Activated T-cell treated with anti-CD3 and anti-CD28 coated beads, Interleukin-2, amount 50 U/mL, for 4 hours (primary cell): ENCODE measurements around the gene NACC2. TPM values are rescaled to one million over a fixed set of nuclear protein-coding genes. Genes with fewer than 3 reads are reported as not detected.
A peak's percentile ranks its signal among the peaks of the same experiment; 100 is the strongest.

Experiments
- ATAC-seq, 2 donors: fragments of 200-7000 bp; cut with Tn5 transposase; one replicate each; pipeline ENCODE4 v1.10.0; 2021
- DNase-seq: peaks from one replicate; pipeline ENCODE4 v3.0.0-alpha.2; 2020
- H3K27me3 Mint-ChIP-seq: one replicate; pipeline ENCODE4 v1.8.0; 2021; ENCODE audit warnings: low read depth, mixed read lengths
- H3K36me3 Mint-ChIP-seq: one replicate; pipeline ENCODE4 v1.8.0; 2022; ENCODE audit warnings: mixed read lengths; ENCODE audit not compliant: insufficient read depth
- H3K4me1 Mint-ChIP-seq: one replicate; pipeline ENCODE4 v1.8.0; 2021; ENCODE audit warnings: low read depth, mixed read lengths
- H3K4me3 Mint-ChIP-seq: one replicate; pipeline ENCODE4 v1.8.0; 2021; ENCODE audit warnings: mild to moderate bottlenecking, moderate library complexity, mixed read lengths
- H3K9me3 Mint-ChIP-seq: one replicate; pipeline ENCODE4 v1.8.0; 2021; ENCODE audit warnings: mixed read lengths
- total RNA-seq, 3 donors: library from RNA; stranded (reverse); gene quantifications; one replicate each; pipeline ENCODE4 v1.2.1, GENCODE V29; 2021

NACC2 gene, protein sequence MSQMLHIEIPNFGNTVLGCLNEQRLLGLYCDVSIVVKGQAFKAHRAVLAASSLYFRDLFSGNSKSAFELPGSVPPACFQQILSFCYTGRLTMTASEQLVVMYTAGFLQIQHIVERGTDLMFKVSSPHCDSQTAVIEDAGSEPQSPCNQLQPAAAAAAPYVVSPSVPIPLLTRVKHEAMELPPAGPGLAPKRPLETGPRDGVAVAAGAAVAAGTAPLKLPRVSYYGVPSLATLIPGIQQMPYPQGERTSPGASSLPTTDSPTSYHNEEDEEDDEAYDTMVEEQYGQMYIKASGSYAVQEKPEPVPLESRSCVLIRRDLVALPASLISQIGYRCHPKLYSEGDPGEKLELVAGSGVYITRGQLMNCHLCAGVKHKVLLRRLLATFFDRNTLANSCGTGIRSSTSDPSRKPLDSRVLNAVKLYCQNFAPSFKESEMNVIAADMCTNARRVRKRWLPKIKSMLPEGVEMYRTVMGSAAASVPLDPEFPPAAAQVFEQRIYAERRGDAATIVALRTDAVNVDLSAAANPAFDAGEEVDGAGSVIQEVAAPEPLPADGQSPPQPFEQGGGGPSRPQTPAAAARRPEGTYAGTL
- total RNA-seq = 1 to 10 TPM; 5.9 to 6.2 (median 6.0) TPM

DNA sequence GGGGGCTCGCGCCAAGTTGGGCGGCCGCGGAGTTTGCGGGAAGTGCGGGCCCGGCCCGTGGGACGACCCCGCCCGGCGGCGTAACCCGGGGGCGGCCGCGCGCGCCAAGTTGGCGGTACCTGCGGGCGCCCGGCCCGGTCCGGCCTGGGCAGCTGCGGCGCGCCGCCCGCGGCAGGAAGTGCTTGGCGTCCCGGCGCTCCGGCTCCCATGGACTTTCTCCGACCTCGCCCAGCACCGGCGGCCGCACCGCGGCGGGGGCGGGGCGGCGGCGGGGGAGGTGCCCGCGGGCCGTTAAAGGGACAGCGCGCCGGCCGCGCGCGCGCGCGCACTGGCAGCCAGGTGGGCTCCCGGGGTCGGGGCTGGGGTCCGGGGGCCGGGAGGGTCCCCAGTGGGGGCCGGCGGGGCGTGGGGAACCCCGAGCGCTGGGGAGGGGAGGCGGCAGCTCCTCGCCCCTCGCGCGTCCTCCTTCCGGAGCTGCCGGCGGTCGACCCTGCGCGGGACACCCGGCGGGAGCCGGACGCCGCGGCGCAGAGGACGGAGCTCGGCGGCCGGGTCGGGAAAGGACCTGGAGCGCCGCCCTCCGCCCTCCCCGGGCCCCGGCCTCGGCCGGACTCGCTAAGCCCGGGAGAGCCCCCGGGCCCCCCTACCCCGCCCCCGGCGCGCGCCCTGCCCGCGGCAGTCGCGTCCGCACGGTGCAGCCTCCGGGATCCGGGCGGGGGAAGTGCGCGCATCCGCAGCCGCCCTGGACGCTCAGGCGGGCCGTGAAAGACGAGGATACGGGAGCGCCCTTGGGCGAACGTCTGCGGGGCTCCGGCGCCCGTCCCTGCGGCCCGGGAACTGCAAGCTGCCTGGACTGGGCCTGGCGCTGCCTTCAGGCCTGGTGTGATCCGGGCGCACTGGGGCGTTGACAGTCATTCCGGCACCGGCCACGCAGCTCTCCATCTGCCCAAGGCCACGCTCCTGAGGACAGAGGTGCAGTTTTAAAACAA lies at the start of gene NACC2:
NACC2 (minus strand) TSS at position 220 of the 989 bp plus-strand sequence. CDS start 44,768 bp downstream, outside the sequence.
- ATAC-seq (peak; percentile 49 to 60), DNase-seq (no peak)
- H3K4me1 Mint-ChIP-seq = peaks cover 16% of the 10 kb centered on the region
- no peaks in the 10 kb centered on the region for H3K9me3 Mint-ChIP-seq
- peak within 1 kb of the TSS; percentile 78 for H3K4me3 Mint-ChIP-seq
- H3K27me3 Mint-ChIP-seq = peaks cover 1% of the 10 kb centered on the region
- H3K36me3 Mint-ChIP-seq = no peaks in the 10 kb centered on the region

DNA sequence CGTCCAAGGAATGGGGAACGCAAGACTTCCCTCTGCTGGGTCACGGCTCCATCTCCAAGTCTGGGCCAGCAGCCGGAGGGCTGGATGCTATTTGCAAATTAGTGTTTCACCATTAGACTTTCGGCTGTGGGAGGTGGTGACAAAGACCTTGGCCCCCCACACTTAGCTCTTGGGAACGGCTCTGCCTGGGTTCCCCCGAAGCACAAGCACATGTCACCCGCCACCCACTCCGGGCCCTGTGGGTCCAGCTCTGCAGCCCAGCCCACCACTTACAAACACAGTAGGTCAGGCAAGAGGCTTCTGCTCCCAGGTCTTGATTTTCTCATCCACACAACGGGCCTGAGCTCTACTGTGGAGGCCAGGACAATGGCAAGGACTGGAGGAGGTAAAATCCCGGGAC lies 49.4 kb upstream of the NACC2 start:
- Mint-ChIP-seq H3K9me3 (no peaks in the 10 kb centered on the region), H3K36me3 (no peaks in the 10 kb centered on the region), H3K4me1 (no peaks in the 10 kb centered on the region), H3K27me3 (peaks cover 18% of the 10 kb centered on the region), H3K4me3 (no peak overlapping the region)
- no peak for ATAC-seq
- DNase-seq = no peak

- DNase-seq (no peak), ATAC-seq (no peak)
- no peaks in the 10 kb centered on the region for H3K36me3 Mint-ChIP-seq
- H3K27me3 Mint-ChIP-seq = peaks cover 20% of the 10 kb centered on the region
- H3K4me1 Mint-ChIP-seq = no peaks in the 10 kb centered on the region
- no peak overlapping the region for H3K4me3 Mint-ChIP-seq
- H3K9me3 Mint-ChIP-seq = no peaks in the 10 kb centered on the region
These were observed 48.3 kb upstream of the NACC2 start for GRCh38 chr9:136143215-136144001.

DNA sequence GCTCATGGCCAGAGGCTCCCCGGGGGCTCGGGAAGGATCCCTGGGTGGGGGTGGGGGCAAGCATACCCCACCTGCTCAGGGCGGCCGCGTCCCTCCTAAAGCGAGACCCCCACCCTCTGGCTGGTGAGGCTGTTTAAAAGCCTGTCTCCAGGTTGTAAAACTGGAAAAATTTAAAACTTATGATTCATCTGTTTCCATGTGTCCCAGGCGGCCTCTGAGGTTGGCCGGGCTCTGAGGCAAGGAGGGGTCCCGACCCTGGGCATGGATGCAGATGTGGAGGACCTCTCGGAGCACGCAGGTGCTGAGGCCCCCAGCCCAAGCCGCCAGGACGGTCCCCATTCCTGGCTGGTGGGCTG lies 47.7 kb upstream of the NACC2 start:
- ATAC-seq = no peak
- peaks cover 20% of the 10 kb centered on the region for H3K27me3 Mint-ChIP-seq
- no peaks in the 10 kb centered on the region for H3K36me3 Mint-ChIP-seq
- no peak for DNase-seq
- H3K9me3 Mint-ChIP-seq = no peaks in the 10 kb centered on the region
- H3K4me1 Mint-ChIP-seq = no peaks in the 10 kb centered on the region
- no peak overlapping the region for H3K4me3 Mint-ChIP-seq

DNA sequence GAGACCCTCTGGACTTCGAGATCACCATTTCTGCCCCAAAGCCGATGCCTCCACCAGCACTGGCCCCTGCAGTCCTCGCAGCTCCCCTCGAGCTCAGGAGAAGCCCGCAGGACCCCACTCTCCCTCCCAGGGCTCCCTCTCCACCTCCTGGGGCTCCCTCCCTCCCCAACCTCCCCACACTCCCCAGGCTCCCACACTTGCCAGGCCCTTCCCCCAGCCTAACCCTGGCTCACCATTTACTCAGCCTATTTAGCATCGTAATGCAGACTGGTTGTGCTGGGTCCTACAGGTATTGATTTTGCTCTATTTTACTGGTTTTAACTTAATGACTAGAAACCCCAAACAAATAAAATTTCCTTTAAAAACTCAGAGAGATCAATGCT lies 47.3 kb upstream of the NACC2 start:
- no peaks in the 10 kb centered on the region for H3K9me3 Mint-ChIP-seq
- no peak for ATAC-seq
- DNase-seq = no peak
- no peaks in the 10 kb centered on the region for H3K4me1 Mint-ChIP-seq
- H3K36me3 Mint-ChIP-seq = no peaks in the 10 kb centered on the region
- no peak overlapping the region for H3K4me3 Mint-ChIP-seq
- peaks cover 21% of the 10 kb centered on the region for H3K27me3 Mint-ChIP-seq

DNA sequence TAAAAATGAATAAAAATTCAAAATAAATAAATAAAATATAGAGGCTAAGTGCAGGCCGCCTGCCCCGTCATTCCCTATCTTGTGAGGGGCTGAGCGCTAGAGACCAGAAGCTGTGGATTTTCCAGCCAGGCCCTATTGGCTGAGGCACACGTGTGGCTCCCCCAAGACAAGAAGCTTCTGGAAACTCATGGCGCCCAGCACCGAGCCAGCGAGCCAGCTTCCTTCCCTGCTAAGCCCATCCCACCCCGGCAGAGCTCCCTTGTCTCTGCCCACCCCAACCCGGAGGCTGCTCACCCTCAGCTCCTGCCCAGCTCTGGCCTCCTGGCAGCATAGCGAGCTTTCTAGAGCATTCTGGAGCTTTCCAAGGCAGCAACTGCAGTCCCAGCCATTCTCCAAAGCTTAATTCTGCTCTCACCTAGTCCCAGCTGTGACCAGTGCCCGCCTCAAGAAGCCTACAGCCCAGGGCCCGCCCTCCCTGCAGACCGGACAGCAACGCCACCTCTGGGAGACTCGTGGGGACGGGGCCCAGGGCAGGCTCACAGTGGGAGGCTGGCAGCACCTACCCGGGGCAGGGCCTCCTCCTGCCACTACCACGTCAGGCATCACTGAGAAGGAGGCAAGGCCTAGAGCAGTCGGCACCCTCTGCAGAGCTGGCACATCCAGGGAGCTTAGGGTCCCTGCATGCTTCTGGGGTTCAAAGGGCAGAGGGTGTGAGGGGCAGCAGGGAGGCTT lies 46.8 kb upstream of the NACC2 start:
- Mint-ChIP-seq H3K4me3 (no peak overlapping the region), H3K36me3 (no peaks in the 10 kb centered on the region), H3K4me1 (no peaks in the 10 kb centered on the region), H3K27me3 (peaks cover 25% of the 10 kb centered on the region), H3K9me3 (no peaks in the 10 kb centered on the region)
- DNase-seq (no peak), ATAC-seq (no peak)

GRCh38 chr9:136140966-136141365 lies 45.9 kb upstream of the NACC2 start:
- H3K9me3 Mint-ChIP-seq = no peaks in the 10 kb centered on the region
- DNase-seq (no peak), ATAC-seq (no peak)
- H3K36me3 Mint-ChIP-seq = no peaks in the 10 kb centered on the region
- H3K4me1 Mint-ChIP-seq = no peaks in the 10 kb centered on the region
- H3K27me3 Mint-ChIP-seq = peaks cover 26% of the 10 kb centered on the region
- no peak overlapping the region for H3K4me3 Mint-ChIP-seq

- no peaks in the 10 kb centered on the region for H3K36me3 Mint-ChIP-seq
These were observed 45.0 kb upstream of the NACC2 start for GRCh38 chr9:136140046-136140445.

GRCh38 chr9:136138566-136138965 lies 43.5 kb upstream of the NACC2 start:
- no peak overlapping the region for H3K4me3 Mint-ChIP-seq
- no peaks in the 10 kb centered on the region for H3K9me3 Mint-ChIP-seq
- no peak for DNase-seq
- no peaks in the 10 kb centered on the region for H3K36me3 Mint-ChIP-seq
- peaks cover 31% of the 10 kb centered on the region for H3K27me3 Mint-ChIP-seq
- no peak for ATAC-seq
- peaks cover 8% of the 10 kb centered on the region for H3K4me1 Mint-ChIP-seq

More at GRCh38 chr9:136140046-136140445, 45.0 kb upstream of the NACC2 start:
- DNase-seq = no peak
- H3K4me3 Mint-ChIP-seq = no peak overlapping the region
- no peaks in the 10 kb centered on the region for H3K9me3 Mint-ChIP-seq
- no peak for ATAC-seq
- H3K27me3 Mint-ChIP-seq = peaks cover 24% of the 10 kb centered on the region
- no peaks in the 10 kb centered on the region for H3K4me1 Mint-ChIP-seq

DNA sequence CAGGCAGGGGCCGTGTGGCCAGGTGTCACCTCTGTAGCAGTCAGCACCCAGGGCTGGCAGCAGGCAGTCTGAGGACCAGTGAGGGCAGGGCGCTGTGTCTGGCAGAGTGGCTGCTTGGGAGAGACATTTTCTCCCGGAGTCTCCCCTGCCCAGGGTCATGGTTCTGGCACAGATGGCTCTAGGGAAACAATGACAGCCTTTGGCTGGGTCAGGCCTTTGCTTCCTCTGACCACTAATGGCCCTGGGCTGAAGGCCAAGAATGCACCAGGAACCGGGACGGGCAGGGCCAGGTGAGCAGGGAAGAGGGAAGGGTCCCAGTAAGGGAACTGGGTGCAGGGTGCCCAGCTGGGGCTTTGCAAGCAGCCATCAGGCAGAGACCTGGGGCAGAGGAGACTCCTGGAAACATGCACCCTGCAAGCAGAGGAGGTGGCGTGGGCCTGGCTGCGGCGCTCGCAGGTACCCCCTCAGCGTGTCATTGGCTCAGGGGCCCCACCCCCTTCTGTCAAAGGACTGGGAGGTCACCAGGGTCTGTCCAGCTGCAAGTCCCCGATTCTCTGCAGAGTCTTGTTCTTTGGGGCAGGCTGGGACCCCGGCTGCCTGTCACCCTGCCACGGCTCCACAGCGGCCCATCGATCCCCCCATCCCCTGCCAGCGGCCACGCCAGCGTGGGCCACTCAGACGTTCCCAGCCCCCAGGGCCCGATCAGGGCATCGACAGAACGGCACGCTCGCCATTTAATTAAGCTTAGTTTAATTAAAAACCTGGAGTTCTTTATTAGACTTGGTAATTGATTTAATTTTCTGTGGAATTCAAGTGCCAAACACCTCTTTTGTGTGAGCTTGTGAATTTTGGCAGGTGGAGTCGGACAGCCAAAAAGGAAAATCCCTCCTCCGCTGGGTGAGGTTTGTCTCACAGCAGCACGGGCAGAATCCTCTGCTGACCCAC lies 42.5 kb upstream of the NACC2 start:
- Mint-ChIP-seq H3K27me3 (peaks cover 33% of the 10 kb centered on the region), H3K36me3 (no peaks in the 10 kb centered on the region), H3K4me1 (peaks cover 10% of the 10 kb centered on the region), H3K9me3 (no peaks in the 10 kb centered on the region), H3K4me3 (no peak overlapping the region)
- no peak for DNase-seq
- no peak for ATAC-seq

GRCh38 chr9:136136127-136136925 lies 41.2 kb upstream of the NACC2 start:
- H3K9me3 Mint-ChIP-seq = no peaks in the 10 kb centered on the region
- H3K27me3 Mint-ChIP-seq = peaks cover 38% of the 10 kb centered on the region
- H3K4me3 Mint-ChIP-seq = no peak overlapping the region
- DNase-seq (no peak), ATAC-seq (no peak)
- H3K36me3 Mint-ChIP-seq = no peaks in the 10 kb centered on the region
- H3K4me1 Mint-ChIP-seq = peaks cover 10% of the 10 kb centered on the region
